GM12878 (cell line): ENCODE results near the gene SLCO4A1.

ENCODE experiments used
- ATF2 ChIP-seq: IDR thresholded peaks from 2 replicates; pipeline ENCODE4 v1.6.1; 2012; ENCODE audit warnings: low read length, inconsistent platforms
- CBX5 ChIP-seq: sonication (generic); IDR thresholded peaks from 2 replicates; pipeline ENCODE4 v1.6.1; 2016; ENCODE audit warnings: low read depth, moderate library complexity, mild to moderate bottlenecking, inconsistent platforms
- CHD2 ChIP-seq: IDR thresholded peaks from 2 replicates; pipeline ENCODE4 v1.6.1; 2011; ENCODE audit warnings: low read depth, low read length, improper control_type of control experiment, borderline replicate concordance
- CTCF ChIP-seq, 3 experiments: IDR thresholded peaks in 2 of 3; conservative IDR thresholded peaks in 1 of 3; 2 replicates each; pipeline ENCODE4 v1.5.1; 2011; ENCODE audit warnings: low read depth in 3 of 3, low read length in 3 of 3, mild to moderate bottlenecking in 3 of 3, control low read depth in 2 of 3, moderate library complexity in 2 of 3, inconsistent platforms in 1 of 3, mixed read lengths in 1 of 3; ENCODE audit not compliant: control insufficient read depth in 2 of 3, insufficient read depth in 1 of 3; ENCODE audit errors: extremely low read depth in 1 of 3
- CUX1 ChIP-seq: IDR thresholded peaks from 2 replicates; pipeline ENCODE4 v1.6.1; 2012; ENCODE audit warnings: improper control_type of control experiment, low read depth, low read length; ENCODE audit not compliant: insufficient replicate concordance
- EZH2 ChIP-seq: IDR thresholded peaks from 2 replicates; pipeline ENCODE4 v1.6.1; 2012; ENCODE audit warnings: low read depth, mild to moderate bottlenecking, control low read depth, inconsistent platforms, low read length, borderline replicate concordance; ENCODE audit not compliant: control insufficient read depth
- JUNB ChIP-seq: IDR thresholded peaks from 2 replicates; pipeline ENCODE4 v1.6.1; 2016; ENCODE audit warnings: antibody characterized with exemption, mild to moderate bottlenecking
- MAX ChIP-seq: IDR thresholded peaks from 2 replicates; pipeline ENCODE4 v1.6.1; 2012; ENCODE audit warnings: low read depth, low read length, improper control_type of control experiment
- SMARCA5 ChIP-seq: fragments of 450-650 bp; IDR thresholded peaks from 2 replicates; pipeline ENCODE4 v1.6.1; 2017; ENCODE audit warnings: mild to moderate bottlenecking
- SP1 ChIP-seq: IDR thresholded peaks from one replicate; pipeline ENCODE4 v1.6.1; 2011; ENCODE audit warnings: low read depth, low read length
- ZNF274 ChIP-seq: IDR thresholded peaks from one replicate; pipeline ENCODE4 v1.8.0; 2011; ENCODE audit not compliant: insufficient read length, insufficient read depth

- no peak for TF ChIP-seq CUX1
- no peak for TF ChIP-seq MAX
- no peak for TF ChIP-seq CTCF (IDR thresholded peaks at IDR 0.05 in 2 of 3, conservative IDR thresholded peaks at IDR 0.05 in 1 of 3; ENCODE audit: control insufficient read depth in 2 of 3, extremely low read depth in 1 of 3, insufficient read depth in 1 of 3, low read depth in 3 of 3, low read length in 3 of 3)
- no peak for TF ChIP-seq EZH2
- TF ChIP-seq SMARCA5: no peak
- TF ChIP-seq ATF2: no peak
- no peak for TF ChIP-seq CHD2
- no peak for TF ChIP-seq ZNF274
- TF ChIP-seq SP1: no peak
- no peak for TF ChIP-seq CBX5
- no peak for TF ChIP-seq JUNB
Observed at GRCh38 chr20:62663145-62664018, 21.1 kb downstream of the SLCO4A1 start.
